H7 (cell line): ENCODE data around the gene DNASE1L2. TPM values are rescaled to one million over a fixed set of nuclear protein-coding genes. Genes with fewer than 3 reads are reported as not detected.

Source experiments
- DNase-seq: peaks from one replicate; pipeline ENCODE4 v3.0.0; 2012
- H3K27me3 ChIP-seq: 2 replicates; pipeline ENCODE4 v1.6.0; 2011; ENCODE audit warnings: mild to moderate bottlenecking, low read length; ENCODE audit not compliant: control insufficient read depth, insufficient read depth
- H3K36me3 ChIP-seq: replicated peaks from 2 replicates; pipeline ENCODE4 v1.5.1; 2011; ENCODE audit warnings: low read length; ENCODE audit not compliant: control insufficient read depth, insufficient read depth
- H3K4me3 ChIP-seq: 2 replicates; pipeline ENCODE4 v1.5.1; 2011; ENCODE audit warnings: low read depth, mild to moderate bottlenecking, control low read depth, low read length, moderate library complexity; ENCODE audit not compliant: insufficient read depth
- total RNA-seq: library from RNA; depleted of rRNA; stranded (reverse); fragments of >200 nt; shearing (Covaris generic); gene quantifications from 2 replicates; pipeline ENCODE4 v1.2.3, GENCODE V29; 2014

The DNASE1L2 gene
- total RNA-seq, 1 experiment from 2014 or later, result 0.69 TPM

DNA sequence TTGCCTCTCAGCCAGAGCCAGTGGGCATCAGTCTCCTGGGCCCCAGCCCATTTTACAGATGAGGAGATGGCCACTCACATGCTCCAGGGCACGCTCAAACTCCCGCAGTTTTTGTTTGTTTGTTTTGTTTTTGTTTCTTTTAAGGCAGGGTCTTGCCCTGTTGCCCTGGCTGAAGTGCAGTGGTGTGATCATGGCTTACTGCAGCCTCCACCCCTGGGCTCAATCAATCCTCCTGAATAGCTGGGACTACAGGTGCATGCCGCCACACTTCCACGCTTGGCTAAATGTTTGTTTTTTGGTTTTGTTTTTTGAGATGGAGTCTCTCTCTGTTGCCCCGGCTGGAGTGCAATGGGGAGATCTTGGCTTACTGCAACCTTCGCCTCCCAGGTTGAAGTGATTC lies 9.3 kb upstream of the DNASE1L2 start:
- Histone ChIP-seq H3K36me3 (peaks cover 6% of the 10 kb centered on the region; the same call in 1 of the 2 replicates), H3K4me3 (no peak overlapping the region), H3K27me3 (no peaks in the 10 kb centered on the region)
- no peak for DNase-seq

DNA sequence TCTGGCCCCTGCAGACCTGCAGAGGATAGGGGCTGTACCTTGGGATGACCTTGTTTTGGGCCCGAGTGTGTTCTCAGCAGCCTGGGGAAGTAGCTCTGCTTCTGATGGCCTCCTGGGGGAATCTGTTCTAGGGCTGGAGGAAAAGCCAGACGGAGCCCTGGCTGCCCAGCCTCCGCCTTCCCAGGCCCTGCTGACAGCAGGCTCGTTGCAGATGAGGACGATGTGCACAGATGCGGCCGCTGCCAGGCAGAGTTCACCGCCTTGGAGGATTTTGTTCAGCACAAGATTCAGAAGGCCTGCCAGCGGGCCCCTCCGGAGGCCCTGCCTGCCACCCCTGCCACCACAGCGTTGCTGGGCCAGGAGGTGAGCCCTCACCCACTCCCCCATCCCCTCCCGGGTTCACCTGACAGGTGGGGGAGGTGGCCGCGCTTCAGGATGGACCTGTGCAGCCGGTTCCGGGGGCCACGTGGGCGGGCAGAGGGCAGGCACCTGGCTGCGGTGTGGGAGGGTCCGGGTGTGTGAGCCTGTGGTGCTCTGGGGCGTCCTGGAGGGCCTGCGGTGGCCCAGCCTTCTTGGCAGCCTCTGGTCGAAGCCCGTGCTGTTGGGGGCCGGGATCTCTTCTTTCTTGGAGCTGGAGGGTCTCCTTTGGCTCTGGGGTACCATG lies 8.0 kb upstream of the DNASE1L2 start:
- Histone ChIP-seq H3K36me3 (peaks cover 6% of the 10 kb centered on the region; the same call in 1 of the 2 replicates), H3K4me3 (no peak overlapping the region), H3K27me3 (no peaks in the 10 kb centered on the region)
- no peak for DNase-seq

DNA sequence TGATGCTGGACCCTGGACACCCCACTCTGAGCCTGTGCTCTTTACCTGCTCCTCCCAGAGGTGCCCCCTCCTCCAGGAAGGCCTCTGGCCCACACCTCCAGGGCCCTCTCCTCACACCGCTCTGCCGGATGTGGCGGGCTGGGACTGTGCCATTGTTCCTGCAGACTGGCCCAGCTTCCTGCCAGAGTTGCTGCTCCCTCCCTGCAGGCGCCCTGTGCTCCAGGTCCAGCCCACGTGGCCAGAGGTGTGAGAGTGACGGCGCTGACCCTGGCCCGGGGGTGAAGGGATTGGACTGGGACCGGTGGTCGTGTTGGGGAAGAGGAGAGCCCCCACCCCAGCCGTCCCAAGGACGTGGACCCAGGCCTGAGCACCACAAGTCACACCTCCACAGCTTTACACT lies 7.2 kb upstream of the DNASE1L2 start:
- DNase-seq, result no peak
- no peaks in the 10 kb centered on the region for H3K27me3 ChIP-seq
- H3K36me3 ChIP-seq, result peaks cover 6% of the 10 kb centered on the region; the same call in 1 of the 2 replicates
- H3K4me3 ChIP-seq, result no peak overlapping the region

DNA sequence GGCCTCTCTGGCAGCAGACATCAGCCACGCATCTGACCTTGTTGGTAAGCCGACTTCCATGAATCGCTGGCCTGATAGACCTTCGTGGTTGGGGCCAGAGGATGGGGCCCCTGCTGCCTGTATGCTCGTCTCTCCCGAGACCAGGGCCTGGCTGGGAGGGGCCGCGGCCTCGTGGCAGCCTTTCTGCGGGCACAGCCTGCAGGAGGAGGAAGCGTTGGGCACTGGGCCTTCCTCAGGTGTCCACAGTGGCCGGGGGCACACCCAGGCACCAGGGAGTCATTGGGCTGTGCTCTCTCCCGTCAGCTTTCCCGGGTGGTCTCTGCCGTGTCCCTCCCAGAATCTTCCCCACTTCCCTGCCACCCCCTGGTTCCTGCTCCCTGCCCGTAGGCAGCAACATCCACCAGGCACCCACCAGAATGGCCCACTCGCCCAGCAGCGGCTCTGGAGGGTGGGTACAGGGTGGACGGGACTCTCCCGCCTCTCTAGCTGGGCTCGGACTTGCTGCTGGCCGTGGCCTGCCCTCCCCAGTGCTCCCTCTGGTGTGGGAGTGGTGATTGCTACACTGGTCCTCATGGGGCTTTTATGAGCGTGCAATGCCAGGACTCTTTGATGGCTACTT lies 6.5 kb upstream of the DNASE1L2 start:
- H3K4me3 ChIP-seq, result no peak overlapping the region
- H3K36me3 ChIP-seq, result peaks cover 6% of the 10 kb centered on the region; the same call in 1 of the 2 replicates
- no peaks in the 10 kb centered on the region for H3K27me3 ChIP-seq
- DNase-seq, result no peak

DNA sequence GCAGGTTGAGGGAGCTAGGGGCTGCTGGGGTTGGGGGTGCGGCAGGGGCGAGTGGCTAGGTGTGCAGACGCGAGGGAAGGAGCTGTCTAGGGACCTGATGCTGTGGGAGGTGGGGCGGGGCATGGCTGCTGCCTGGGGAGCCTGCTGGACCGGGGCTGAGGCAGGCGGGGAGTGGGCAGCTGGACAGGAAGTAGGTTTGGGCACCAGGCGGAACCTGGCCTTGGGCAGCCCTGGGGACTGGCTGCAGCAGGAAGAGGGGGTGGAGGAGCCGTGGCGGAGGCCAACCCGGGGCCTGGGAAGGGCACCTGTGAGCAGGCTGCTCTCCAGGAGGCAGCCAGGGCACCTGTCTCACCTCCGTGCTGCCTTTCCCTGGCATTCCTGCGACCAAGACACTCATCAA lies 5.9 kb upstream of the DNASE1L2 start:
- no peaks in the 10 kb centered on the region for H3K27me3 ChIP-seq
- no peak overlapping the region for H3K4me3 ChIP-seq
- peaks cover 6% of the 10 kb centered on the region; the same call in 1 of the 2 replicates for H3K36me3 ChIP-seq
- no peak for DNase-seq

DNA sequence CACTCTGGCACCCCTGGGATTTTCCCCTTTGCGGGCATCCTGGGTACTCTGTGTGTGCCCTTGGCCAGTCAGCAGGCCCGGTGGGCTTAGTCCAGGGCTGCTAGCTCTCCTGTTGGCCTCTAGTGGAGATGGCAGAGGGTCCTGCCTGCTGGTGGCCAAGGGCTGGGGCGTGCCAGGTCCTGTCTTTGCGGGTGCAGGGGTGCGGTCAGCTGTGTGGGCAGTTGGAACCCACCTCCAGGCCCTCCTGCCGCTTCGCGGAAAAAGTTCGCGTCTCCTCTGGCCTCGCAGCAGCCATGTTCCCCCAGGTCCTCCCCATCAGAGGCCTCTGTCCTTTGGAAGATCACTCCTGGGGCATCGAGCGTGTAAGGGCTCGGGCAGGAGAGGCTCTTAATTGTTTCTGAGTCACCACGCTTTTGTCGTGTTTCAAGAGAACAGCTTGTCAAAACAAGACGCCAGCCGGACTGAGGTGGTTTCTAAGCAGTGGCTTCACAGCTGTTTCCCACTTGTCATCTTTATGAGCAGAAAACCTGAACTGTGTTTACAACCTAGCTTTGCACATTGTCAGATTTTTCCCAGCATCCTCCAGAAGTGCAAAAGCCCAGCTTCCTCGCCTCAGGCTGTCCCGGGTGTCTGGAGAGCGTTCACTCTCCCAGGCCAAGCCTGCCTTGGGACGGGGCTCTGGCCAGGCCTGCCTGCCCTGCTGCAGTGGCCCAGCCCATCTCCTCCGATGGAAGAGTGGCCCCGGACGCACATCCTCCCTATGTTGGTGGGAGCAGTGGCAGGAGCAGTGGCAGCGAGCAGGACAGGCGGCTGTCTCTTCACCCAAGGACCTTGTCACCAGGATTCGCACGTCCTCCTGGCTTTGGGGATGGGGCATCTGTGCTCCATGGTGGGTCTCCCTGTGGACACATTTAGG lies 5.0 kb upstream of the DNASE1L2 start:
- no peak for DNase-seq
- Histone ChIP-seq H3K4me3 (no peak overlapping the region), H3K36me3 (peaks cover 6% of the 10 kb centered on the region; the same call in 1 of the 2 replicates), H3K27me3 (peaks cover 2% of the 10 kb centered on the region)

DNA sequence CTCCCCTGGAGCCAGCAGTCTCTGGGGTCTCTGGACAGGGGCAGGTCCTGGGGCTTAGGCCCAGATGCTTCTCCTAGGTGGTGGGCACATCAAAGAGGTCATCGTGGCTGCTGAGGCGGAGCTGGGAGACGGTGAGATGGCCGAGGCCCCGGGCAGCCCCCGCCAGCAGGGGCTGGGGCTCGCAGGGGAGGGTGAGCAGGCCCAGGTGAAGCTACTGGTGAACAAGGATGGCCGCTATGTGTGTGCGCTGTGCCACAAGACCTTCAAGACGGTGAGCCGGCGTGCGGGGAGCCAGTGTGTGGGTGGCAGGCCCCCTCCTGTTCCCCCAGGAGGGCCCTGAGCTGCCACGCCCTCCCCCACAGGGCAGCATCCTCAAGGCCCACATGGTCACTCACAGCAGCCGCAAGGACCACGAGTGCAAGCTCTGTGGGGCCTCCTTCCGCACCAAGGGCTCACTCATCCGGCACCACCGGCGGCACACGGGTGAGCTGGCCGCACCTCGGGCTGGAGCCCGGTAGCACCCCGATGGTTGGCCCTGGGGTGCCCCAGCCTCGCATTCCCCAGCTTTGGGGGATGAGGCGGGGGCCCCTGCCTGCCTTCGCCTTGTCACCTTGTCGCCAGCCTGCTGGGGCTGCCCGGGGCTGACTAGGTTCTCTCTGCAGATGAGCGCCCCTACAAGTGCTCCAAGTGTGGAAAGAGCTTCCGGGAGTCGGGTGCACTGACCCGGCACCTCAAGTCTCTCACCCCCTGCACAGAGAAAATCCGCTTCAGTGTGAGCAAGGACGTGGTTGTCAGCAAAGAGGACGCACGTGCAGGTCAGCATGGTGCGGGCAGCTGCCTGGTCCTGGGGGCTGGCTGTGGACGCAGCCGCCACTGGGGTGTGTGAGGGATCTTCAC lies 3.9 kb upstream of the DNASE1L2 start:
- DNase-seq, result no peak
- Histone ChIP-seq H3K36me3 (peaks cover 4% of the 10 kb centered on the region; the same call in 1 of the 2 replicates), H3K4me3 (no peak overlapping the region), H3K27me3 (peaks cover 13% of the 10 kb centered on the region)

DNA sequence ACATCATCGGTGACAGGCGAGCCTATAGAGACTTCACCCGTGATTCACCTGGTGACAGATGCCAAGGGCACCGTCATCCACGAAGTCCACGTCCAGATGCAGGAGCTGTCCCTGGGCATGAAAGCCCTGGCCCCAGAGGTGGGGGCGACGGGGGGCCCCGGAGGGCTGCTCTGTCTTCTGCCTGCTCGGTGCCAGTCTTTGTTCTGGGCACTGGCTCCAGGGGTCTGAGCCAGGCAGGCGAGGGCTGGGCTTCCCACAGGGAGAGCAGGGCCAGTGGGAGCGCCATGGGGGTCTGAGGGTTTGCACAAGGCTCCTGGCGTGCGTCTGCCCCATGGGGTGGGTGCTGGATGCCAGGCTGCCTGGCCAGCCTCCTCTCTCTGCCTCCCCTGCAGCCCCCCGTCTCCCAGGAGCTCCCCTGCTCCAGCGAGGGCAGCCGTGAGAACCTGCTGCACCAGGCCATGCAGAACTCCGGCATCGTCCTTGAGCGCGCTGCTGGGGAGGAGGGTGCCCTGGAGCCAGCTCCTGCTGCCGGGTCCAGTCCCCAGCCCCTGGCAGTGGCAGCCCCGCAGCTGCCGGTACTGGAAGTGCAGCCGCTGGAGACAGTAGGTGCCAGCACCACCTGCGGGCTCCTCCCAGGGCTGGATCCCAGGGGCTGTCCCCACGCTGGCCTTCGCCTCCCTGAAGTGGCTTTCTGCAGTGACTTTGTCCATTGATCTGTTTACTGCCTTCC lies 3.0 kb upstream of the DNASE1L2 start:
- H3K36me3 ChIP-seq, result peaks cover 3% of the 10 kb centered on the region; the same call in 1 of the 2 replicates
- peak; percentile 47 for DNase-seq
- no peak overlapping the region for H3K4me3 ChIP-seq
- H3K27me3 ChIP-seq, result peaks cover 21% of the 10 kb centered on the region

DNA sequence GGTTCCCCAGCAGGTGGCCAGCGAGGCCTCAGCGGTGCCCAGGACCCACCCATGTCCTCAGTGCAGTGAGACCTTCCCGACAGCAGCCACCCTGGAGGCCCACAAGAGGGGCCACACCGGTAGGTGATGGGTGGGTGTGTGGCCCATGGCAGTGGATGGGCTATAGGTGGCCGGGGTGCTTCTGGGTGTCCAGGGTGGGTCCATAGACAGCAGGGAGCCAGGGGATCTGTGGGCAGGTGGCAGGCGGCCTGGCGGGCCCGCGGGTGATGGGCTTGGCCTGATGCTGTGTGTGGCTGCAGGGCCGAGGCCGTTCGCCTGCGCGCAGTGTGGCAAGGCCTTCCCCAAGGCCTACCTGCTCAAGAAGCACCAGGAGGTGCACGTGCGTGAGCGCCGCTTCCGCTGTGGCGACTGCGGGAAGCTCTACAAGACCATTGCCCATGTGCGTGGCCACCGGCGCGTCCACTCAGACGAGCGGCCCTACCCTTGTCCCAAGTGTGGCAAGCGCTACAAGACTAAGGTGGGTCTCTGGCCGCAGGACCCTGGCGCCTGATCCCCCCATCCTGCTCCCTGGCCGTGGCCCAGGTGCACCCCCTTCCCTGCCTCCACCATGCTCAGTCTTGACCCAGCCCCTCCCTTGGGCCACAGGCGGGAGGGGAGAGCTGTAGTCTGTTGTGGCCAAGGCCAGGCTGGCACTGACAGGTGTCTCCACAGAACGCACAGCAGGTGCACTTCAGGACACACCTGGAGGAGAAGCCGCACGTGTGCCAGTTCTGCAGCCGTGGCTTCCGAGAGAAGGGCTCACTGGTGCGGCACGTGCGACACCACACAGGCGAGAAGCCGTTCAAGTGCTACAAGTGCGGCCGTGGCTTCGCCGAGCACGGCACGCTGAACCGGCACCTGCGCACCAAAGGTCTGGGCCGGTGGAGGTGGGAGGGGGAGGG lies 2.1 kb upstream of the DNASE1L2 start:
- peaks cover 3% of the 10 kb centered on the region; the same call in 1 of the 2 replicates for H3K36me3 ChIP-seq
- DNase-seq, result peak; percentile 51

DNA sequence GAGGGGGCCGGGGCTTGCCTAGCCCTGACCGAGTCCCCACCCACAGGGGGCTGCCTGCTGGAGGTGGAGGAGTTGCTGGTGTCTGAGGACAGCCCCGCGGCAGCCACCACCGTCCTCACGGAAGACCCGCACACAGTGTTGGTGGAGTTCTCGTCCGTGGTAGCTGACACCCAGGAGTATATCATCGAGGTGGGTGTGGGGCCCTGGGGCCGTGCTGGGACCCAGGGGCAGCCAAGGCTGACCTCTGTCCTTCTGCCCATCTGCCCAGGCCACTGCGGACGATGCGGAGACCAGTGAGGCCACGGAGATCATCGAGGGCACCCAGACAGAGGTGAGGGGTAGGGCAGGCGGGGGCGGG lies 1.5 kb upstream of the DNASE1L2 start:
- no peak overlapping the region for H3K4me3 ChIP-seq
- peaks cover 1% of the 10 kb centered on the region; the same call in 1 of the 2 replicates for H3K36me3 ChIP-seq
- peak; percentile 68 for DNase-seq
- peaks cover 22% of the 10 kb centered on the region for H3K27me3 ChIP-seq

More for the DNA sequence above, 2.1 kb upstream of the DNASE1L2 start:
- Histone ChIP-seq H3K27me3 (peaks cover 22% of the 10 kb centered on the region), H3K4me3 (no peak overlapping the region)

DNA sequence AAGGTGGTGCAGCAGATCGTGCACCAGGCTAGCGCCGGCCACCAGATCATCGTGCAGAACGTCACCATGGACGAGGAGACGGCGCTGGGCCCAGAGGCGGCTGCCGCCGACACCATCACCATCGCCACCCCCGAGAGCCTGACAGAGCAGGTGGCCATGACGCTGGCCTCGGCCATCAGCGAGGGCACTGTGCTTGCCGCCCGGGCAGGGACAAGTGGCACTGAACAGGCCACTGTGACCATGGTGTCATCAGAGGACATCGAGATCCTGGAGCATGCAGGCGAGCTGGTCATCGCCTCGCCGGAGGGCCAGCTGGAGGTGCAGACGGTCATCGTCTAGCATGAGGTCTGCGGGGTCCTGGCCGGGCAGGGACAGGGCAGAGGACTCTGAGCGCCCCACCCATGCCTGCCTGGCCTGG lies 1.0 kb upstream of the DNASE1L2 start:
- peak; percentile 62 for DNase-seq
- no peak overlapping the region for H3K4me3 ChIP-seq
- peaks cover 22% of the 10 kb centered on the region for H3K27me3 ChIP-seq
- peaks cover 1% of the 10 kb centered on the region; the same call in 1 of the 2 replicates for H3K36me3 ChIP-seq

DNA sequence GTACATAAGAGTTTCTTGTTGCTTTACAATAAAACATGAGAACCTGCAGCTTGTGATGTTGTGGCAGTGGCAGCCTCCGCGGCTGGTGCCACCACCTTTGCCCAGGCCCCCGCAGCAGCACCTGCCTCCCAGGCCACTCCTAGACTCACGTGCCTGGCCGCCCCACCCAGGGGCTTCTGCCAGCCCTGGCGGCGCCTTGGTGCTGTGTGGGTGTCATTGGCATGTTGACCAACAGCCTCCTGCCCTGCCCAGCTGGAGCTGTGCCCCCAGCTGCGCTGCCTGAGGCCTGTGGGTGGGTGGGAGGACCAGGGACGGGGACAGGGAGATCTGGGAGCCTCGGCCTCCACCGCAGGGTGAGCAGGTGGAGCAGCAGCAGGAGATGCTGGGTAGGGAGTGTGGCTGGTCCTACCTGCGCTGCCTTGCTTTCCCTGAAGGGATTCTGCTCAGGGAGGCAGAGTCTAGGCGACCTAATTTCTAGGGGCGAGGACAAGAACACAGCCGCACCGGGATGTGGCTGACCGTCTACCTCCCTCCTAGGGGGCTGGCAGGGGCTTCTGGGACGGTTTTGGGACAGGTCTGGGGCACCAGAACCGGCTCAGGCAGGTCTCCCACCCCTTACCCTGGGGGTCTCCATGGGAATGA lies 428 bp upstream of the DNASE1L2 start:
- Histone ChIP-seq H3K4me3 (no peak overlapping the region), H3K36me3 (peaks cover 1% of the 10 kb centered on the region; the same call in 1 of the 2 replicates), H3K27me3 (peaks cover 22% of the 10 kb centered on the region)
- DNase-seq, result no peak
